Small intestine (tissue), 7 donors: ENCODE data around the gene RAB29. TPM values are rescaled to one million over a fixed set of nuclear protein-coding genes. Genes with fewer than 3 reads are reported as not detected.
A peak's percentile ranks its signal among the peaks of the same experiment; 100 is the strongest.

ENCODE experiments used
- DNase-seq, 2 donors: peaks; one replicate each; pipeline versions ENCODE4 v3.0.0 to v3.0.0-alpha.2; 2013
- FAIRE-seq: peaks from 2 replicates; lab custom pipeline; 2012; peaks lifted over from hg19 to GRCh38; lab: Jason Lieb, UNC
- H3K27ac ChIP-seq, 3 donors: one replicate each; pipeline ENCODE4 v1.5.1; 2013; ENCODE audit warnings: low read length in 2 of 3, mild to moderate bottlenecking in 2 of 3, control low read depth in 1 of 3, inconsistent platforms in 1 of 3, low read depth in 1 of 3, moderate library complexity in 1 of 3
- H3K27me3 ChIP-seq, 3 donors: one replicate each; pipeline ENCODE4 v1.6.1; 2013; ENCODE audit warnings: low read length in 3 of 3, inconsistent platforms in 1 of 3; ENCODE audit not compliant: control insufficient read depth in 3 of 3, insufficient read depth in 3 of 3
- H3K36me3 ChIP-seq, 3 donors: one replicate each; pipeline ENCODE4 v1.6.1; 2013; ENCODE audit warnings: low read length in 3 of 3, inconsistent platforms in 1 of 3, low read depth in 1 of 3, mild to moderate bottlenecking in 1 of 3, moderate library complexity in 1 of 3; ENCODE audit not compliant: control insufficient read depth in 3 of 3, insufficient read depth in 2 of 3
- H3K4me1 ChIP-seq, 3 donors: one replicate each; pipeline ENCODE4 v1.6.1; 2013; ENCODE audit warnings: low read length in 2 of 3, inconsistent platforms in 1 of 3, low read depth in 1 of 3, mild to moderate bottlenecking in 1 of 3, moderate library complexity in 1 of 3; ENCODE audit not compliant: control insufficient read depth in 3 of 3, insufficient read depth in 2 of 3
- H3K4me3 ChIP-seq, 3 donors: one replicate each; pipeline ENCODE4 v1.5.1; 2013; ENCODE audit warnings: low read length in 3 of 3, control low read depth in 1 of 3, inconsistent platforms in 1 of 3, low read depth in 1 of 3, mild to moderate bottlenecking in 1 of 3, moderate library complexity in 1 of 3
- H3K9me3 ChIP-seq, 2 donors: one replicate each; pipeline ENCODE4 v1.6.1; 2013; ENCODE audit warnings: low read depth in 1 of 2, low read length in 1 of 2; ENCODE audit not compliant: control insufficient read depth in 2 of 2, insufficient read depth in 1 of 2
- WGBS, 3 donors: extraction: QIAGEN DNeasy Blood & Tissue Kit; methylation state at CpG; one replicate each; pipeline ENCODE4 v1.1.7; 2013; 5-methylcytosine and 5-hydroxymethylcytosine counted together
- polyA plus RNA-seq, 4 donors: library from polyadenylated mRNA; stranded (reverse) in 3 of 4; unstranded in 1 of 4; fragments of 200-250 nt in 3 of 4; fragments of 120-200 nt in 1 of 4; gene quantifications; one replicate each; pipeline versions ENCODE4 v1.2.1 to v1.2.3, GENCODE V29; 2013
- donor health status: healthy with polysubstance abuse.
- donor health status: control.
- donor health status: control.
- donor health status: Bipolar disorder and iron deficiency.
- donor health status: healthy.

RAB29 gene
- polyA plus RNA-seq, 4 donors = 7.4 to 152 (median 8.9) TPM

DNA sequence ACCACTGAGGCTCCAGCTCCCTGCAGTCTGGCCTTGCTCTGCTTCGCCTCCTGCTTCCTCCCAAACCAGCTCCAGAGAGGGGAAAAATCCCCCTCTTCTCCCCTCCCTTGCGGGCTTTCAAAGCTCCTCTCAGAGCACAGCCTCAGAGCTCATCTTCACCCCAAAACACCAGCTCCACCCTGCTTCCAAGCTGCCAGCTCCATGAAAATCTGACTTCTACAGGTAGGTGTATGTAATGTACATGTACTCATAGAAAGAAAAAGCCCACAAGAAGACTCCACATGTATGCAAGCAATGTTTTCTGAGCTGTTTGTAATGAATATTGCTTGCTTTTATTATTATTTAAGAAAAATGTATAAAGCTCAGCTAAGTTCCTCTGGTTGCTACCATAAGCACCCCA lies 29.3 kb upstream of the RAB29 start:
- Histone ChIP-seq H3K27me3 (no peaks in the 10 kb centered on the region), H3K4me1 (peaks cover 0 to 11% (median 0%) of the 10 kb centered on the region in 3 donors), H3K9me3 (no peaks in the 10 kb centered on the region), H3K4me3 (no peak overlapping the region), H3K27ac (no peak overlapping the region), H3K36me3 (peaks cover 0 to 16% (median 0%) of the 10 kb centered on the region in 3 donors)
- no peak for DNase-seq
- WGBS, 3 donors = 89 to 96% (median 96%) methylated on average over 2 of the region's 2 CpGs
- FAIRE-seq = no peak

DNA sequence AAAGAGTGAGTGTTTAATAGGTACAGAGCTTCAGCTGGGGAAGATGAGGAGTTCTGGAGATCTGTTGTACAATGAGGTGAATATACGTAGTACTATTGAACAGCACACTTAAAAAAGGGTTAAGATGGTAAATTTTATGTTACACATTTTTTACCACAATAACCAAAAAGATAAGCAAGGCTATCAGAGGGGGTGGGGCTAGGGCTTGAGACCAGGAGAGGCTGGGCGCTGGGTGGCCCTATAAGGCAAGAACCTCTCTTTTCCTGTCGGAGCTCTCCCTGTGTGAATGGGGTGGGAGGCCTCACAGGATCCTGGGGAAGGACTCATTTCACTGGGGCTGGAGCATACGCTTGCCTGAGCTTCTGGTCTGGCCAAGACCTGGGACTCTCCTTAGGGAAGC lies 28.7 kb upstream of the RAB29 start:
- FAIRE-seq (no peak), DNase-seq (no peak)
- WGBS, 3 donors = 64 to 88% (median 67%) methylated on average over 4 of the region's 4 CpGs
- Histone ChIP-seq H3K27me3 (no peaks in the 10 kb centered on the region), H3K9me3 (no peaks in the 10 kb centered on the region), H3K27ac (no peak overlapping the region), H3K4me1 (peaks cover 0 to 7% (median 0%) of the 10 kb centered on the region in 3 donors), H3K4me3 (no peak overlapping the region), H3K36me3 (peaks cover 0 to 19% (median 0%) of the 10 kb centered on the region in 3 donors)

GRCh38 chr1:205802060-205802459 lies 26.8 kb upstream of the RAB29 start:
- FAIRE-seq = no peak

GRCh38 chr1:205800981-205801703 lies 25.9 kb upstream of the RAB29 start:
- 71 to 74% (median 74%) methylated on average over 7 of the region's 7 CpGs for WGBS, 3 donors
- no peak for DNase-seq
- no peak overlapping the region for H3K27ac ChIP-seq

More at GRCh38 chr1:205802060-205802459, 26.8 kb upstream of the RAB29 start:
- H3K4me1 ChIP-seq = peaks cover 0 to 4% (median 0%) of the 10 kb centered on the region in 3 donors
- peaks cover 0 to 24% (median 0%) of the 10 kb centered on the region in 3 donors for H3K36me3 ChIP-seq
- no peak for DNase-seq
- WGBS, 3 donors = 96 to 97% (median 97%) methylated on average over 8 of the region's 8 CpGs
- no peak overlapping the region for H3K27ac ChIP-seq
- H3K4me3 ChIP-seq = no peak overlapping the region
- H3K27me3 ChIP-seq = no peaks in the 10 kb centered on the region
- no peaks in the 10 kb centered on the region for H3K9me3 ChIP-seq

DNA sequence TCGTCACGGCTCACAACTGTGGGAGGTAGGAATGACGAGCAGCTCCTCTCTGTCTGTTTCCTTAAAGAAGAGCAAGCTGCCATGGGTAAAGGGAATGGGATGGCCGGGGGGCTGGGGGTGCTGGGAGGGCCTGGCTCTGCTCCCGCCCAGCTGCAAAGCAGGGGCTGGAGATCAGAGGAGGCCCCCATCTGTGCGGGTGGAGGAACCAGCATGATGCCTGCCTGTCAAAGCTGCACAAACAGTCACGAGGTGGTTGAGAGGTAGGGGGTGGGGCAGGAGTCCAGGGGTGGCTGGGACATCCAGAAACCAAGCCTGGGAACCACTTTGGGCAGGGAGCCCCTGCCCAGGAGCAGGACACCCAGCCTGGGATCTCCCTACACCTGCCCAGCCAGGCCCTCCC lies 25.1 kb upstream of the RAB29 start:
- 80 to 92% (median 88%) methylated on average over 7 of the region's 7 CpGs for WGBS, 3 donors
- H3K27ac ChIP-seq = no peak overlapping the region

More at GRCh38 chr1:205800981-205801703, 25.9 kb upstream of the RAB29 start:
- FAIRE-seq = no peak
- Histone ChIP-seq H3K4me3 (no peak overlapping the region), H3K27me3 (no peaks in the 10 kb centered on the region), H3K36me3 (peaks cover 0 to 28% (median 0%) of the 10 kb centered on the region in 3 donors), H3K4me1 (peaks cover 0 to 3% (median 0%) of the 10 kb centered on the region in 3 donors), H3K9me3 (no peaks in the 10 kb centered on the region)

DNA sequence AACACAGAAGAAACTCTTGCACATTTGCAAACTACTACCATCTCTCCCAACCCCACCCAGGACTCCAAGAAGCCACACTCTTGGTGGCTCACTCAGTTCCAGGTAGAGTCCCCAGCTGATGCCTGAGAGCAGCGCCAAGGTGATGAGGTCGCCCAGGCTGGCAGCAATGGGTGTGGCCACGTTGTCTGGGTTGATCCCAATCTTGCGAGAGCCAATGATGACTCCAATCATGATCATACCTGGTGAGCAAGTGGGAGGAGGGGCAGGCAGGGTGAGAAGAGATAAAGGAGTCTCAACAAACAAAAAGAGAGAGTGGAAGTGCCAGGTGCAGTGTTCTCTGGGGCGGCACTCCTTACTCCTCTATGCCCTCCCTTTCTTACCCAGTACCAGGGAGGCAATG lies 23.3 kb upstream of the RAB29 start:
- Histone ChIP-seq H3K27ac (no peak overlapping the region), H3K27me3 (no peaks in the 10 kb centered on the region), H3K36me3 (peaks cover 0 to 38% (median 0%) of the 10 kb centered on the region in 3 donors), H3K9me3 (no peaks in the 10 kb centered on the region), H3K4me3 (no peak overlapping the region), H3K4me1 (no peaks in the 10 kb centered on the region)
- FAIRE-seq = no peak
- 16 to 75% (median 43%) methylated on average over 5 of the region's 5 CpGs for WGBS, 3 donors
- DNase-seq = peak in 1 of 2 donors; percentile 56

More for the DNA sequence above, 25.1 kb upstream of the RAB29 start:
- DNase-seq (no peak), FAIRE-seq (no peak)
- Histone ChIP-seq H3K4me3 (no peak overlapping the region), H3K9me3 (no peaks in the 10 kb centered on the region), H3K36me3 (peaks cover 0 to 28% (median 0%) of the 10 kb centered on the region in 3 donors), H3K27me3 (no peaks in the 10 kb centered on the region), H3K4me1 (no peaks in the 10 kb centered on the region)

GRCh38 chr1:205797168-205797567 lies 21.9 kb upstream of the RAB29 start:
- Histone ChIP-seq H3K27ac (no peak overlapping the region), H3K4me1 (no peaks in the 10 kb centered on the region), H3K36me3 (peaks cover 0 to 46% (median 0%) of the 10 kb centered on the region in 3 donors), H3K27me3 (no peaks in the 10 kb centered on the region), H3K9me3 (no peaks in the 10 kb centered on the region), H3K4me3 (no peak overlapping the region)
- FAIRE-seq = no peak
- peak in 1 of 2 donors; percentile 21 for DNase-seq
- 88 to 100% (median 95%) methylated on average over 2 of the region's 2 CpGs for WGBS, 3 donors

- peaks cover 0 to 31% (median 3%) of the 10 kb centered on the region in 3 donors for H3K36me3 ChIP-seq
- no peaks in the 10 kb centered on the region for H3K4me1 ChIP-seq
- no peak for FAIRE-seq
- no peak overlapping the region for H3K27ac ChIP-seq
- H3K4me3 ChIP-seq = no peak overlapping the region
- H3K27me3 ChIP-seq = no peaks in the 10 kb centered on the region
- WGBS, 3 donors = 58 to 63% (median 61%) methylated on average over 5 of the region's 5 CpGs
- no peaks in the 10 kb centered on the region for H3K9me3 ChIP-seq
- DNase-seq = no peak
Observed at GRCh38 chr1:205794011-205794730, 18.9 kb upstream of the RAB29 start.
